ENCODE measurements around the gene RAMACL. TPM values are rescaled to one million over a fixed set of nuclear protein-coding genes. Genes with fewer than 3 reads are reported as not detected.

The RAMACL gene
- total RNA-seq, 1 donor from 2014 or later: 0.30 TPM

DNA sequence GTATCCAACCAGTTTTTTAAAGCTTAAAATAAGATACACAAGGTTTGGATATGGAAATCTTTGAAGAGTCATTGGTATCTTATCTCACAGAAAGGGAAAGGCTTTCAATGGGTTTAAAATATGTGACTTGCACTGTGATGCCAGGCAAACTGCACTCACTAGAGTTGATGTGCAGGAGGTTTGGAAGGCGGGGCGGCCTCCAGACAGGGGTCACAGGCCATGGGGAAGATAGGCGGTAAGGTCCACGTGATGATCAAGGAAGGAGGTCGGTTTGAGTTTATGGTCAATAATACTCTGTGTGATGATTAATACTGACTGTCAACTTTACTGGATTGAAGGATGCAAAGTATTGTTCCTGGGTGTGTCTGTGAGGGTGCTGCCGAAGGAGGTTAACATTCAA, 9.5 kb upstream of the RAMACL start:
- H3K27me3 Mint-ChIP-seq: no peaks in the 10 kb centered on the region
- no peaks in the 10 kb centered on the region for H3K36me3 Mint-ChIP-seq (ENCODE audit: low read depth)
- H3K9me3 Mint-ChIP-seq: no peaks in the 10 kb centered on the region
- H3K4me1 Mint-ChIP-seq: no peaks in the 10 kb centered on the region
- no peak for DNase-seq
- H3K4me3 Mint-ChIP-seq: no peak overlapping the region
- intact Hi-C loops (cut with micrococcal nuclease): no loop called here
- no peak overlapping the region for H3K27ac Mint-ChIP-seq

DNA sequence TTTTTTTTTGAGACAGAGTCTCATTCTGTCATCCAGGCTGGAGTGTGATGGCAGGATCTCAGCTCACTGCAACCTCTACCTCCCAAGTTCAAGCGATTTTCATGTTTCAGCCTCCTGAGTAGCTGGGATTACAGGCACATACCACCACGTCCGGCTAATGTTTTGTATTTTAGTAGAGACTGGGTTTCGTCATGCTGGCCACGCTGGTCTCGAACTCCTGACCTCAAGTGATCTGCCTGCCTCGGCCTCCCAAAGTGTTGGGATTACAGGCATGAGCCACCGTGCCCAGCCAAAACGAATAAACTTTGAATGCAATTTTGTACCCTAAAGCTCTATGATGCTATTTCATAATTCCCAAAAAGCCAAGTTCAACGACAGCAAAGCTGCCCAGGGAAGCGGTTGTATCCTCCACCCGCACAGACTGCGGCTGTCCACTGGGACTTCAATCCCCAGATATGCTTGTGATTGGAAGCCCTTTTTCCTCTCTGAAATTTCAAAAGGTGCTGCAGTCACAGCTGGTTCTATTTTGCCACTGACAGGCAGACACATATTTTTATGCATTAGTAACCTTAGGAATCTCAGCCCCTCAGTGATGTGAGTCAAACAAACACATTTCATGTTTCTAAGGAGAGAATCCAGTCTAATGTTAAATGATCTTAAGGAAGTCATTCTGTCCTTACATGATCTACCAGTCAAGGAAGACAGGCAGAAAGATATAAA, 8.7 kb upstream of the RAMACL start:
- intact Hi-C loops (cut with micrococcal nuclease): no loop called here
- H3K9me3 Mint-ChIP-seq: no peaks in the 10 kb centered on the region
- H3K27me3 Mint-ChIP-seq: no peaks in the 10 kb centered on the region
- H3K36me3 Mint-ChIP-seq (ENCODE audit: low read depth): no peaks in the 10 kb centered on the region
- no peak overlapping the region for H3K27ac Mint-ChIP-seq
- no peak for DNase-seq
- H3K4me1 Mint-ChIP-seq: no peaks in the 10 kb centered on the region
- H3K4me3 Mint-ChIP-seq: no peak overlapping the region

DNA sequence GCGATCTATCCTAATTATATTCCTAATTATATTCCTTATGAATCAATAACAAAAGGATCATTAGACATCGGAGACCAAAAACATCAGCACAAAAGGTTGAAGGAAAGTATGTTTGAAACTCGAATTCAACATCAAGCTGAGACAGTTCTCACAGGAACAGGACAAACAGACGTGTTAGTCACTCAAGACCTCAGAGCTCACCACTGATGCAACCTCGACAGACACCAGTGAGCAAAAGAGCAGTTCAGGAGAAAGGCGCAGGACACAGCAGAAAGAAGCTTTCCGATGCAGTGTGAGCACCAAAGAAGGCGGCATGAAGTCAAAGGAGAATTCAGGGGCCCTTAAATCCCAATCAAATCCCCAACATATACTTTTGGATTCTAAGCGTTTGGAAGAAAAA, 6.3 kb upstream of the RAMACL start:
- Mint-ChIP-seq H3K27ac (no peak overlapping the region), H3K4me1 (peaks cover 13% of the 10 kb centered on the region), H3K27me3 (no peaks in the 10 kb centered on the region), H3K36me3 (ENCODE audit: low read depth) (no peaks in the 10 kb centered on the region), H3K4me3 (no peak overlapping the region), H3K9me3 (no peaks in the 10 kb centered on the region)
- intact Hi-C loops (cut with micrococcal nuclease): no loop called here
- DNase-seq: no peak

DNA sequence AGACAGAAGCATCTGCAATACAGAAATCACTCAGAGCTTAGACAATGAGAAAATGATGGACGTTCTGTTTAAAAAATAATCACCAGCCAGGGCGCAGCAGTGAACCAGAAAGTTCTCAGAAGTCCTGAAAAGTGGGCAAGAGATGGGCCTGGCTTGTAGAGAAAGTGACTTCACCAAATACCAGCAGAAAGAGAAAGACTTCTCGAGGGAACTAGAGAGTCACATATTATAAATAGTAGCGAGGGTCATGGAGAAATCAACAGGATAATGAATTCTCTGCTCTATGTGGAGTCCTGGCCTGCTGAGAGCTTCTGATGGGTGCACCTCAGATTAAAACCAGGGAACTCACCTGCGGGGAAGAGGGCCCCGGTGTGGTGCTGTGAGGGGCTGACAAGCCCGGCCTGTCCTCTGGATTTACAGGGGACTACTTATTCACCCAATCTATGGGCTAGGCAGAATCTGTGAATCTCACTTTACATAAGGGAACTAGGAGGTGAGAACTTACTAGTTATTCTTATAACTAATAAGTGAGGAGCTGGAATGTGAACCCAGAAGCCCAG, 5.6 kb upstream of the RAMACL start:
- Mint-ChIP-seq H3K4me1 (peaks cover 13% of the 10 kb centered on the region), H3K4me3 (no peak overlapping the region), H3K27ac (no peak overlapping the region), H3K36me3 (ENCODE audit: low read depth) (no peaks in the 10 kb centered on the region), H3K9me3 (no peaks in the 10 kb centered on the region), H3K27me3 (no peaks in the 10 kb centered on the region)
- DNase-seq: no peak
- intact Hi-C loops (cut with micrococcal nuclease): no loop called here

DNA sequence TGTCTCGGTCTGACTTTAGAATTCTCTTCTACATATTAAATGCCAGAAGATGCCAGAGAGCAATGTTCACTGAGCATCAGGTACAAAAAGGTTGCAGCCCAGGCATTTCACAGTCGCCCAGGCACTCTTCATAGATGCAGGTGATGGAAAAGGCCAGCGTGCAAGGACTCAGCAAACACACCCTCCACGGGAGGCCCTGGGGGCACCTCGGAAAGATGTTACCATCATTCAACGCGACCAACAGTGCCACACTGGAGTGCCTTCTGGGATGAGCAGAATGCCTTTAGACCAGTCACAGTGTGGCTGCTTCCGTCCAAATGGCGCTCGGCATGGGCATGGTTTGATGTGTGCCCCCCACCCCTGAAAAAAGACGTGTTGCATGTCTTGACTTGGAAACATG, 4.5 kb upstream of the RAMACL start:
- H3K4me1 Mint-ChIP-seq: peaks cover 13% of the 10 kb centered on the region
- H3K27me3 Mint-ChIP-seq: no peaks in the 10 kb centered on the region
- no peaks in the 10 kb centered on the region for H3K9me3 Mint-ChIP-seq
- no peaks in the 10 kb centered on the region for H3K36me3 Mint-ChIP-seq (ENCODE audit: low read depth)
- no peak overlapping the region for H3K4me3 Mint-ChIP-seq
- H3K27ac Mint-ChIP-seq: no peak overlapping the region
- intact Hi-C loops (cut with micrococcal nuclease): no loop called here
- DNase-seq: no peak

DNA sequence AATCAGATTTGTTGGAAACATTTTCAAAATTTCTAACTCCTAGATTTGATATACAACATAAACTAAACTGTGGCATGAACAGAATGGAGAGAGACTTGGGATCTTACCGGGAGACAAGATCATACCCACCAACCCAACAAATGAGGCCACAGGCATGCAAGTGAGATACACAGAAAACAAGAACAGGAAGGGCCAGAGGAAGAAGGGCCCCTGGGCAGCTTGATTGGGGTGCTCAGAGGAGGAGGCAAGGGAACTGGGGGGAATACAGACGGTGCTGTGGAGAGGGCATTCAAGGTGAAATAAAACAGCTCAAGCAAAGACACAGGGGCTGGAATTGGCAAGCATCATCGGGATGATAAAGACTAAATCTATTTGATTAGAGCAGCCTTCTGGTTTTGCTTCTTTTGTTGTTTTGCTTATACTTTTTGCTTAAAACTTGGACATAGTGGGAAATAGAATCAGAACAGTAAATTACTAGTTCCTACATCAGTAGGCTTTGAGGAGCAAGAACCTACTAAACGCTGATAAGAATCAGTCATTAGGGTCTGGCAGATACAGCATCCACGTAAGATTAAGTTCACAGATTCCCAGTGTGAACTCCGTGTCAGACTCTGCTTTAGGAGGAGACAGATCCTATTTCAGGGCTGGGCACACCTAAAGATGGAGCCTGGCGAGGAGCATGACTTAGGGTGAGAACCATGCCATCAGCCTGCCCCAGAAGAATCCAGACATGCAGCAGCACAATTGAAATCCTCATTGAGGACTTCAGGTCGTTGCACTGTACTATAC, 3.5 kb upstream of the RAMACL start:
- Mint-ChIP-seq H3K27ac (no peak overlapping the region), H3K4me1 (peaks cover 13% of the 10 kb centered on the region), H3K4me3 (no peak overlapping the region)

DNA sequence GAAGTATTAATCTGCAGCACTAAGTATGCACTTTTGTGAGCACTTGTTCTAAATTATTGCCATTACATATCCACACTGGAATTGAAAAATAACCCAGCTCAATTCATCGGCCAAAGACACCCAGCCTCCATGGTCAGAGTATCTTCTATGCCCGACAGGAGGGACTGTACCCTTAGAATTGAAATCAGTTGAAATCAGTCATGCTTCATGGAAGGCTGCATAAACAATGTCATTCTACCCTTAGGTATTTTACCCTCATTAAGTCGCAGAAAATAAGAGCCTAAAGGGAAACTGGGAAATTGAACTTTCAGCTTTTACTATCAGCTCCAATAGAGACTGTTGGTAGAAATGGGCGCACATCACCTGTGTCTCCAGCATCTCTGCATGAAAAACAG, 2.9 kb upstream of the RAMACL start:
- H3K27ac Mint-ChIP-seq: no peak overlapping the region
- DNase-seq: no peak
- intact Hi-C loops (cut with micrococcal nuclease): no loop called here
- no peaks in the 10 kb centered on the region for H3K9me3 Mint-ChIP-seq
- peaks cover 13% of the 10 kb centered on the region for H3K4me1 Mint-ChIP-seq
- no peak overlapping the region for H3K4me3 Mint-ChIP-seq
- no peaks in the 10 kb centered on the region for H3K27me3 Mint-ChIP-seq
- no peaks in the 10 kb centered on the region for H3K36me3 Mint-ChIP-seq (ENCODE audit: low read depth)

More for the DNA sequence above, 3.5 kb upstream of the RAMACL start:
- Mint-ChIP-seq H3K36me3 (ENCODE audit: low read depth) (no peaks in the 10 kb centered on the region), H3K27me3 (no peaks in the 10 kb centered on the region), H3K9me3 (no peaks in the 10 kb centered on the region)
- no peak for DNase-seq
- intact Hi-C loops (cut with micrococcal nuclease): no loop called here

DNA sequence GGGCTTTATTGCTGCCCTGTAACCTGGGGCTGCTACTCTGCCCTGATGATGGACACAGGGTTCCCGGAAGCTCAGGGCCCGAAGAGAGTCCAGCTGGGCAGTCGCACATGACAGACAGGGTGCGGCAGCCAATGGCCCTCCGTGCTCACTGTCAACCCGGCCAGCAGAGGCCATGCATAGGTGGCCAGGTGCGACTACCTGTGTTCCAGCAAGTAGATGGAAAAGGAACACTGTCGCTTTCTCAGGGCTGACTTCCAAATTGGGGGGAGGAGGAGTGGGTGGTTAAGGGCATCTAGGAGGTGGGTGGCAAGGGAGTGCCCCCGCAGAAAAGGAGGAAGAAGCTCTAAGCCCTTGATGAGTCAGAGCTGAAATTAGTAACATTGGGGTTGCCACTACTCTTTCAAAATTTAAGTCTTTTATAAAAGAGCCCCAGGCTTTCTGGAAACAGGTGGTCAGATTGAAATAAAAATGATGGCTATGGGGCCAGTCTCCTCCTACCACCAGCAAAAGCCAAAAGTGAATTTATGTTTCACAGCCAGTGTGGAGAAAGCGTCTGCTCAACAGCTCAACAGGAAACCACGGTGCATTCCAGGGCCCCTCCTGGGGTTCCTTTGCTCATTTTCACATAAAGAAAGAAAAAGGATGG, 2.3 kb upstream of the RAMACL start:
- H3K4me1 Mint-ChIP-seq: peaks cover 13% of the 10 kb centered on the region
- H3K36me3 Mint-ChIP-seq (ENCODE audit: low read depth): no peaks in the 10 kb centered on the region
- no peaks in the 10 kb centered on the region for H3K9me3 Mint-ChIP-seq
- no peak for DNase-seq
- peak overlapping the region; percentile 58 for H3K27ac Mint-ChIP-seq
- H3K27me3 Mint-ChIP-seq: no peaks in the 10 kb centered on the region
- no peak overlapping the region for H3K4me3 Mint-ChIP-seq
- intact Hi-C loops (cut with micrococcal nuclease): no loop called here

DNA sequence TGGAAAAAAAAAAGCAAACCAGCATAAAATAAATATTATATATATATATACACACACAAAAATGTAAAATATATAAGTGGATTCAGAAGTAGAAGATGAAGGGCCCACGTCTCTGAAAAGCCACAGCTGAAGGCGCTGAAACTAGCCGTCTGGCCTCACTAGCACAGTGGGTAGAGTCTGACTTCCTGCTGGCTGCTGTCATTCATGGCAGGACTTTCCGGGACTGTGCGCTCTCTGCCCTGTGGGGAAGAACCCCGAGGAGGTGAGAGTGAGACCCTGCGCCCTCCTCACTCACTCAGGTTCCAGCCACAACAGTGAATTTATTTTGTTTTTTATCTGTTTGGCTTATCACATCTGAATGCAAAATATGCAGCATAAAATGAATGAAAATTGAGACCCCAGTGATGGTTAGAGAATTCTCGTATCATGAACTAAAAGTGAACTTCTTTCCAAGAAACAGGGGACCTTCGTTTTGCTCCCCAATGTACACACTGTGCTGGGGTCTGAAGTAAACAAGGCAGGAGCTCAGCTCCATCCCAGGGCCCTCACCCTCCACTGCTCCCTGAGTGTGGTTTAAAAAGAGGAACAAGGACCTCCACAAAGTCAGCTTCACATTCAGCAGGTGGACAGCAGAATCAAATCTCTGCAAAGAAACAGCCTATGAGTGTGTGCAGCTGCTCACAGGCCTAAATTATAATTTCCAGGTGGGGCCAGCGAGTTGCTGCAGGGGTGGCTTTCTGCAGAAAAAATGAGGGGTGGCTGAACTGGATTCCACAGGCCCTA, 1.3 kb upstream of the RAMACL start:
- DNase-seq: no peak
- no peak overlapping the region for H3K27ac Mint-ChIP-seq
- H3K36me3 Mint-ChIP-seq (ENCODE audit: low read depth): no peaks in the 10 kb centered on the region
- H3K9me3 Mint-ChIP-seq: no peaks in the 10 kb centered on the region
- H3K27me3 Mint-ChIP-seq: no peaks in the 10 kb centered on the region
- H3K4me1 Mint-ChIP-seq: peaks cover 13% of the 10 kb centered on the region
- H3K4me3 Mint-ChIP-seq: no peak overlapping the region
- intact Hi-C loops (cut with micrococcal nuclease): no loop called here

DNA sequence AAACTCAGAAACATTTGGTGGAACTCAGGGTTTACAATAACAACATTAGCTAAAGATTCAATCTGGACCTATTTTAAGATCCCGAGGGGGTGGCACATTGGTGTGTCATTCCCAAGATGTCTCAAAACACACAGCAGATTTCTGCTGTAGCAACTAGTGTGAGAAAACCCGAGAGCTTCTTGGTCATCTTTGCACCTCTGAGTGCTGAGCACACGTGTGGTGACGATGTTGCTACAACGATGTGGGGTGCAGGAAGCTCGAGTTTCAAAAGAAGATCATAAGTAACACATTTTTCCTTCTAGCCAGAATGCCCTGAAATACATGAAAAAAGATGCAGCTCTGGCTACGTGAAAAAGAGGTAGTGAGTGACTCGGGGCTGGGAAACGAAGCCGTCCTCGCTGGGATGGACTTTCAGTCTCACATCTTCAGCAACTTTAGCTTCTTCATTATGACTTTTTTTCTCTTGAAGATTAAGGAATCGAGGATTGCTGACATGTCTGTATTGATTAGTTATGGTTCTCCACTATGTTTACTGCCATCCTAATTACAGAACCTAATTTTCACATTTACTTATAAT, 1.5 kb downstream of the RAMACL start:
- H3K27ac Mint-ChIP-seq: no peak overlapping the region
- H3K9me3 Mint-ChIP-seq: no peaks in the 10 kb centered on the region
- DNase-seq: no peak
- peaks cover 13% of the 10 kb centered on the region for H3K4me1 Mint-ChIP-seq
- no peak overlapping the region for H3K4me3 Mint-ChIP-seq
- H3K36me3 Mint-ChIP-seq (ENCODE audit: low read depth): no peaks in the 10 kb centered on the region
- intact Hi-C loops (cut with micrococcal nuclease): no loop called here
- H3K27me3 Mint-ChIP-seq: no peaks in the 10 kb centered on the region

DNA sequence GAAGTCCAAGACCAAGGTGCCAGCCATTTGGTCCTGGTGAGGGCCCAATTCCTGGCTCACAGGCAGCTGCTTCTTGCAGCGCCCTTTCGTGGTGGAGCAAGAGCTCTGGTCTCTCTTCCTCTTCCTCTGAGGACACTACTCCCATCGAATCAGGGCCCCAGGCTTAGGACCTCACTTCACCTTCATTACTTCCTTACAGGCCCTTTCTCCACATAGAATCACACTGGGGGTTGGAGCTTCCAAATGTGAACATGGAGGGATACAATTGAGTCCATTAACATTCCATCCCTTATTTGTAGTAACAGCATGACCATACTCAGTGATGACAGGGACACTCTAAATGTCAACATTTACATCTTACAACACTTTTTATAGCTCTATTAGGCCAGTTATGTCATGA, 2.3 kb downstream of the RAMACL start:
- Mint-ChIP-seq H3K36me3 (ENCODE audit: low read depth) (no peaks in the 10 kb centered on the region), H3K4me3 (no peak overlapping the region), H3K27ac (no peak overlapping the region), H3K27me3 (no peaks in the 10 kb centered on the region), H3K9me3 (no peaks in the 10 kb centered on the region), H3K4me1 (peaks cover 8% of the 10 kb centered on the region)
- intact Hi-C loops (cut with micrococcal nuclease): no loop called here
- no peak for DNase-seq

DNA sequence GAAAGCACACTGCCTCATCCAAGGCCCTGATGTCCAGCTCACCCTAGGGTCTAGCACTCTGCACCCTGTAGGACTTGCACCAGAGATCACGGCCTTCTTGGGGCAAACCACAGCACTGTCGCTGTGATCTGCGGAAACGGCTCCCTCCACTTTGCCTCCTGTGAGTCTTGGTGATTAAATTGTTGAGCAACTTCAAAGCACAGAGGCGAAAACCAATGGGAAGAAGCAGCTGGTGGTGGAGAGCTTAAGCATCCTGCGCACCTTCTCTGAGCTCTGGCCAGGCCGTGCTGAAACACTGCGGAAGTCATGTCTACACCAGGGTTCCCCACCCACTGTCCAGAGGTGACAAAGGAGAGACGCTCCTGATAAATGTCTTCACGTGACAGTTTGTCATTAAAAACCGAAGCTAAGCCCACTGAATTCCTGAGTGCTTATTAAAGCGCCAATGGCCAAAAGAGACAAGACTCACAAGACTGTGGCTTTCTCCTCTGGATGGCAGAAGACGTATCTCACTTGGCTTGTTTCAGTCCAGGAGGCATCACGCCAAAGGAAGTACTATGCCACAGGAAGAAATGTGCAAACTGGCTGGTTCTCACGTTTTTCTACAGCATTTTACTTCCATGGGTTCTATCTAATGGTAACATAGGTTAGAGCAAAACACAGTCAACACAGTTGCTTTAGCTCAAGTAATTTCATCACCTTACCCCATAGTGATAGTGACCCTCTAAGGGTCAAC, 3.1 kb downstream of the RAMACL start:
- DNase-seq: no peak
- H3K27me3 Mint-ChIP-seq: no peaks in the 10 kb centered on the region
- no peaks in the 10 kb centered on the region for H3K36me3 Mint-ChIP-seq (ENCODE audit: low read depth)
- no peaks in the 10 kb centered on the region for H3K4me1 Mint-ChIP-seq
- H3K9me3 Mint-ChIP-seq: no peaks in the 10 kb centered on the region
- no peak overlapping the region for H3K27ac Mint-ChIP-seq
- H3K4me3 Mint-ChIP-seq: no peak overlapping the region
- intact Hi-C loops (cut with micrococcal nuclease): no loop called here

DNA sequence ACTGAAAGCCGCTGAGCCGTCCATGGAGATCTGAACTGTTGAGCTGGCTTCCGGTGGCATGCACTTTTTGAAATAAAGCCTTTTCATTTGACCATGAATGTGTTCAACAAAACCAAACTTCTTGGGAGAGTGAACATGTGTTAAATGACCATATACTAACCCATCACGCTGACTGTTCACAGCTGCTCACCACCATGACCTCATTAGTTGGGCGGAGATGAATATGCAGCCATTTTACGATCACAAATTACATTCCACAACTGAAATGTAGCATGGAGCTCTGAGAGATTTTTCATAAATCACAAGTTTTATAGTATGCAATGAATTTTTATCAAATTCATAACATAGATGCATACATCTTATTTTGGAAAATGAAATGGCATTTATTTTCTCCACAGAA, 4.2 kb downstream of the RAMACL start:
- Mint-ChIP-seq H3K4me3 (no peak overlapping the region), H3K36me3 (ENCODE audit: low read depth) (no peaks in the 10 kb centered on the region), H3K27me3 (no peaks in the 10 kb centered on the region), H3K27ac (no peak overlapping the region), H3K9me3 (no peaks in the 10 kb centered on the region), H3K4me1 (no peaks in the 10 kb centered on the region)
- DNase-seq: no peak
- intact Hi-C loops (cut with micrococcal nuclease): no loop called here
